Measurements from ENCODE around the gene CERS1. TPM values are rescaled to one million over a fixed set of nuclear protein-coding genes. Genes with fewer than 3 reads are reported as not detected.

The CERS1 gene
- total and polyA plus RNA-seq, 4 donors: 0.28 TPM; not detected in 3

DNA sequence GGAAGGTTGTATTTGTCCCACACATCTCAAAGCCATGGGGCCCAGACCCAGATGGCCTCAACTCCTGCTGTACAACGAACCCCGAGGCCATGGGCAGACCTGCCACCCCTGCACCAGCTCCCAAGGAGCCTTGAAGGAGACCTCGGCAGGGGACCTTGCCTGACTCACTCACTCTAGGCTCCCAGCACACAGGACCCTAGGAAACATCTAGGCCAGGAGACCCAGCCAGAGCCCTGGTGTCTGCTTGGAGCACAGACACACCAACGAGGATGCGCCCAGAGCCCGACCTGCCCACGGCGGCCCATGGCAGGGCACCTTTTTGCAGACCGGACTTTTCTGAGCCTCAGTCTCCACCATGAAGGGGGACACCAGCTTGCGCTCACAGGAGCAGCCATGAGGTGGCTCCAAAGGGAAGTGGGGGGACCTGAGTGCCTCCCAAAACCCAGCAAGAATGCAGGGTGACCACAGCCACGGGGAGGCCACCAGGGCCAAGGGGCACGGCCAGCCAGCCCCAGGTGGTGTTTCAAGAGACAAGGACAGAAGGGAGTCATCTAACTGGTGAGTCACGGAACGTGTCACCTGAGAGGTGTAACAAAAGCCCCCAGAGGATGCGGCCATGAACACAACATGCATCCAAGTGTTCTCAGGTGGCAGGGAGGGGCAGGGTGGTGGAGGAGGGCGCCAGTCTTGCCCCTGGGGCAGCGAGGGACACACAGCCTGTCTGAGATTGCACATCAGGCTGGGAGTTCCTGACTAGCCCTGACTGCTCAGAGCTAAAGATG, 4.9 kb upstream of the CERS1 start:
- Histone ChIP-seq H3K4me3 (ENCODE audit: low read depth in 1 of 3, low read length in 3 of 3) (no peak overlapping the region), H3K4me1 (ENCODE audit: control insufficient read depth in 4 of 4, insufficient read depth in 4 of 4, low read length in 3 of 4) (peaks cover 0 to 9% (median 3%) of the 10 kb centered on the region in 4 donors), H3K9ac (ENCODE audit: low read depth in 1 of 2, low read length in 2 of 2) (no peak overlapping the region), H3K36me3 (ENCODE audit: control insufficient read depth in 4 of 4, insufficient read depth in 3 of 4, low read depth in 1 of 4, low read length in 3 of 4) (peaks cover 0 to 53% (median 15%) of the 10 kb centered on the region in 4 donors), H3K27ac (ENCODE audit: low read depth in 1 of 2, low read length in 2 of 2) (no peak overlapping the region), H3K27me3 (ENCODE audit: control insufficient read depth in 4 of 4, insufficient read depth in 4 of 4, low read length in 3 of 4) (no peaks in the 10 kb centered on the region), H3K9me3 (ENCODE audit: control insufficient read depth in 4 of 4, low read length in 3 of 4) (no peaks in the 10 kb centered on the region)
- DNase-seq (ENCODE audit: low spot score): no peak
- TF ChIP-seq FOXA1 (IDR thresholded peaks at IDR 0.05) (no peak), EGR1 (IDR thresholded peaks at IDR 0.05; ENCODE audit: low read depth in 2 of 2) (no peak), RXRA (IDR thresholded peaks at IDR 0.05) (no peak), FOXA2 (IDR thresholded peaks at IDR 0.05) (no peak), ZBTB33 (IDR thresholded peaks at IDR 0.05) (no peak), HNF4G (IDR thresholded peaks at IDR 0.05) (no peak), HNF4A (conservative IDR thresholded peaks at IDR 0.05) (no peak), GABPA (IDR thresholded peaks at IDR 0.05 in 1 of 2, conservative IDR thresholded peaks at IDR 0.05 in 1 of 2) (no peak), JUND (IDR thresholded peaks at IDR 0.05) (no peak)
- TF ChIP-seq, protein P1, sequence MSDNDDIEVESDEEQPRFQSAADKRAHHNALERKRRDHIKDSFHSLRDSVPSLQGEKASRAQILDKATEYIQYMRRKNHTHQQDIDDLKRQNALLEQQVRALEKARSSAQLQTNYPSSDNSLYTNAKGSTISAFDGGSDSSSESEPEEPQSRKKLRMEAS (IDR thresholded peaks at IDR 0.05): no peak
- TF ChIP-seq, protein P2, sequence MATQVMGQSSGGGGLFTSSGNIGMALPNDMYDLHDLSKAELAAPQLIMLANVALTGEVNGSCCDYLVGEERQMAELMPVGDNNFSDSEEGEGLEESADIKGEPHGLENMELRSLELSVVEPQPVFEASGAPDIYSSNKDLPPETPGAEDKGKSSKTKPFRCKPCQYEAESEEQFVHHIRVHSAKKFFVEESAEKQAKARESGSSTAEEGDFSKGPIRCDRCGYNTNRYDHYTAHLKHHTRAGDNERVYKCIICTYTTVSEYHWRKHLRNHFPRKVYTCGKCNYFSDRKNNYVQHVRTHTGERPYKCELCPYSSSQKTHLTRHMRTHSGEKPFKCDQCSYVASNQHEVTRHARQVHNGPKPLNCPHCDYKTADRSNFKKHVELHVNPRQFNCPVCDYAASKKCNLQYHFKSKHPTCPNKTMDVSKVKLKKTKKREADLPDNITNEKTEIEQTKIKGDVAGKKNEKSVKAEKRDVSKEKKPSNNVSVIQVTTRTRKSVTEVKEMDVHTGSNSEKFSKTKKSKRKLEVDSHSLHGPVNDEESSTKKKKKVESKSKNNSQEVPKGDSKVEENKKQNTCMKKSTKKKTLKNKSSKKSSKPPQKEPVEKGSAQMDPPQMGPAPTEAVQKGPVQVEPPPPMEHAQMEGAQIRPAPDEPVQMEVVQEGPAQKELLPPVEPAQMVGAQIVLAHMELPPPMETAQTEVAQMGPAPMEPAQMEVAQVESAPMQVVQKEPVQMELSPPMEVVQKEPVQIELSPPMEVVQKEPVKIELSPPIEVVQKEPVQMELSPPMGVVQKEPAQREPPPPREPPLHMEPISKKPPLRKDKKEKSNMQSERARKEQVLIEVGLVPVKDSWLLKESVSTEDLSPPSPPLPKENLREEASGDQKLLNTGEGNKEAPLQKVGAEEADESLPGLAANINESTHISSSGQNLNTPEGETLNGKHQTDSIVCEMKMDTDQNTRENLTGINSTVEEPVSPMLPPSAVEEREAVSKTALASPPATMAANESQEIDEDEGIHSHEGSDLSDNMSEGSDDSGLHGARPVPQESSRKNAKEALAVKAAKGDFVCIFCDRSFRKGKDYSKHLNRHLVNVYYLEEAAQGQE (IDR thresholded peaks at IDR 0.05): no peak
- WGBS: 95% methylated on average over 17 of the region's 17 CpGs

- no peaks in the 10 kb centered on the region for H3K9me3 ChIP-seq (ENCODE audit: control insufficient read depth in 4 of 4, low read length in 3 of 4)
- peaks cover 0 to 43% (median 12%) of the 10 kb centered on the region in 4 donors for H3K36me3 ChIP-seq (ENCODE audit: control insufficient read depth in 4 of 4, insufficient read depth in 3 of 4, low read depth in 1 of 4, low read length in 3 of 4)
- H3K4me3 ChIP-seq (ENCODE audit: low read depth in 1 of 3, low read length in 3 of 3): no peak overlapping the region
- no peak for TF ChIP-seq HNF4A (conservative IDR thresholded peaks at IDR 0.05)
- no peak for TF ChIP-seq FOXA1 (IDR thresholded peaks at IDR 0.05)
- TF ChIP-seq RAD21 (IDR thresholded peaks at IDR 0.05): no peak
- no peak for TF ChIP-seq GABPA (IDR thresholded peaks at IDR 0.05 in 1 of 2, conservative IDR thresholded peaks at IDR 0.05 in 1 of 2)
- TF ChIP-seq HNF4G (IDR thresholded peaks at IDR 0.05): no peak
- no peak for TF ChIP-seq RXRA (IDR thresholded peaks at IDR 0.05)
- no peak for TF ChIP-seq EGR1 (IDR thresholded peaks at IDR 0.05; ENCODE audit: low read depth in 2 of 2)
- TF ChIP-seq, protein P1 (IDR thresholded peaks at IDR 0.05): no peak
- TF ChIP-seq YY1 (IDR thresholded peaks at IDR 0.05): no peak
- no peak for TF ChIP-seq TAF1 (conservative IDR thresholded peaks at IDR 0.05)
- TF ChIP-seq, protein P2 (IDR thresholded peaks at IDR 0.05): no peak
- no peak for TF ChIP-seq JUND (IDR thresholded peaks at IDR 0.05)
- TF ChIP-seq NR2F2 (IDR thresholded peaks at IDR 0.05): no peak
- no peak for TF ChIP-seq FOXA2 (IDR thresholded peaks at IDR 0.05)
- TF ChIP-seq, protein P3, sequence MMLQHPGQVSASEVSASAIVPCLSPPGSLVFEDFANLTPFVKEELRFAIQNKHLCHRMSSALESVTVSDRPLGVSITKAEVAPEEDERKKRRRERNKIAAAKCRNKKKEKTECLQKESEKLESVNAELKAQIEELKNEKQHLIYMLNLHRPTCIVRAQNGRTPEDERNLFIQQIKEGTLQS (IDR thresholded peaks at IDR 0.05): no peak
- peaks cover 2 to 19% (median 9%) of the 10 kb centered on the region in 4 donors for H3K4me1 ChIP-seq (ENCODE audit: control insufficient read depth in 4 of 4, insufficient read depth in 4 of 4, low read length in 3 of 4)
- H3K9ac ChIP-seq (ENCODE audit: low read depth in 1 of 2, low read length in 2 of 2): no peak overlapping the region
- no peak for DNase-seq (ENCODE audit: low spot score)
- H3K27me3 ChIP-seq (ENCODE audit: control insufficient read depth in 4 of 4, insufficient read depth in 4 of 4, low read length in 3 of 4): peaks cover 0 to 5% (median 0%) of the 10 kb centered on the region in 4 donors
- WGBS: 94% methylated on average over 20 of the region's 20 CpGs
- H3K27ac ChIP-seq (ENCODE audit: low read depth in 1 of 2, low read length in 2 of 2): no peak overlapping the region
Measured at GRCh38 chr19:18899624-18900560, 3.9 kb upstream of the CERS1 start.
